VCaP (cell line): Measurements from ENCODE around the gene FTSJ3.
A peak's percentile ranks its signal among the peaks of the same experiment; 100 is the strongest.

ENCODE experiments used
- H3K27ac ChIP-seq: fragments of 450-650 bp; 2 replicates; pipeline ENCODE4 v1.5.1; 2017
- CTCF ChIP-seq: fragments of 450-650 bp; conservative IDR thresholded peaks from 2 replicates; pipeline ENCODE4 v1.5.1; 2017; ENCODE audit warnings: mild to moderate bottlenecking, moderate library complexity

Gene FTSJ3

DNA sequence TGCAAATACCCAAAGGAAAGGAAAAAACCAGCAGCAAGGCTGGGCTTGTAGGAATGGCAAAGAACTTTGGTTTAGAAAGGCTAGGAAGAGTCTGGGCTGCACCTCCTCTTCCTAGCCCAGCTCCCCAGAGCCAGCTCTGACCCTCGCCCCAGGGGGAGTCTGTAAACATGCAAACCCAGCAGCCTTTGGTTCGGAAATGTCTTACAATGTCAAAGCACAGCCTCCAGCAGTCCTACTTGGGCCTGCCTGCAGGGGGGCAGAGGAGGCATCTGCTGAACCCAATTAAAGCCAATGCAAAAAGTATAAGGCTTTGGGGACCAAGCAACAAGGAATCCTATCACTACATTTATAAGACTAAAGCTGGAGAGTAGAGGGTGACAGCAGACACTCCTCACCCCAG is 5.0 kb upstream of the FTSJ3 start:
- H3K27ac ChIP-seq: no peak overlapping the region
- no peak for TF ChIP-seq CTCF

DNA sequence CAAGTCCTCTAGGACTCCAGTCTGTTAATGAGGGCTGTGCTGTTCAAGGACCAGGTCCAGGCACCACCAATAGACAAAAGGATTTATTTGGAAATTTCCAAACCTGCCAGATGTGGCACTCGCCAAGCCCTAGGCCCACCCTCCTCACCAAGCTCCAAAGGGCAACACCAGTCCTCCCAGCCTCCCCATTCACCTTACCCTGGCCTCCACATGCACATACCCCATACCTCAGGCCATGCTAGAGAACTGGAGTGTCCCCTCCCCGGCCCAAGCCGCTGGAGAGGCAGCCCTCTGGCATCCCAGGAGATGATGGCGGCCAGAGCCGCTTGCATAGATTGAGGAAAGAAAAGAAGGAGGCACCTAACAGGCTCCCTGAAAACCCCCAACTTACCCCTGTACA is 4.6 kb upstream of the FTSJ3 start:
- H3K27ac ChIP-seq: no peak overlapping the region
- TF ChIP-seq CTCF: no peak

- H3K27ac ChIP-seq: no peak overlapping the region
- no peak for TF ChIP-seq CTCF
Observed at GRCh38 chr17:63831505-63831904, 4.0 kb upstream of the FTSJ3 start.

DNA sequence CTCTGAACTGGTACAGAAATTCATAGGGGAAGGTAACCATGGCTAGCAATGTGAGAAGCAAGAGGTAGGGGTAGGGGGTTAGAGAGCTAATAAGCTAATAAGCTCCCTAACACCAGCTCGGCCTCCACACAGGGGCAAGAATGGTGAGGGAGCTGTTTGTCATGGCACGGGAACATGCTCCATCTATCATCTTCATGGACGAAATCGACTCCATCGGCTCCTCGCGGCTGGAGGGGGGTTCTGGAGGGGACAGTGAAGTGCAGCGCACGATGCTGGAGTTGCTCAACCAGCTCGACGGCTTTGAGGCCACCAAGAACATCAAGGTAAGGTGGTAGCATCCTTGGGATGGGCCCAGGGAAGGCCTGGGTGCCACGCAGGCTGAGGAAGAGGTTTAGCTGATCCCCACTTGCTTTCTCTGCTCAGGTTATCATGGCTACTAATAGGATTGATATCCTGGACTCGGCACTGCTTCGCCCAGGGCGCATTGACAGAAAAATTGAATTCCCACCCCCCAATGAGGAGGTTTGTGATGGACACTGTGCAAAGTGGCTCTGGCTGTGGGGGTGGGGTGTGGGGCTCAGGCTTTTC is 3.5 kb upstream of the FTSJ3 start:
- H3K27ac ChIP-seq: no peak overlapping the region
- TF ChIP-seq CTCF: no peak

- H3K27ac ChIP-seq: no peak overlapping the region
- no peak for TF ChIP-seq CTCF
Observed at GRCh38 chr17:63830278-63830677, 2.8 kb upstream of the FTSJ3 start.

DNA sequence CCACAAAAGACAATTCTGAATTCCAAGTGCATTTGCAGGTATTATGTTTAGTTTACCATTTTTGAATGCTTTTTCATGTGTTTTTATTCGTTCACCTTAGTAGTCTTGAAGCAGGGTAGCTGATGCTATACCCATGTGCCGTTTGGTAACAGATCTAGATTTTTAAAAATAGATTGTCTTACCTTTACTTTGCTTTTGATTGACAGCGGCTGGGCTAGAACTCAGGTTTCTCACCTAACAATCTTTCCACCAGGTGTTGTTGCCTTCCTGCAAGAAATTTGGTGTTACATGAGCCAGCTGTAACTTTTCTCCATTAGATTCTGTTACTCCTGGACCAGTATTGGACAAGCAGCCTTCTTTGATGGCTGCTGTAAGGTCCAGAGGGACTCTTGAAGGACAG is 1.5 kb upstream of the FTSJ3 start:
- peak overlapping the region; percentile 93; the same call in 1 of the 2 replicates for H3K27ac ChIP-seq
- no peak for TF ChIP-seq CTCF

GRCh38 chr17:63827801-63828221 is 348 bp upstream of the FTSJ3 start:
- H3K27ac ChIP-seq: peak overlapping the region; percentile 93
- 0 out of 2 replicates have a peak, but pooled peaks have one; percentile 16 for TF ChIP-seq CTCF
